Activated naive CD8-positive, alpha-beta T cell treated with anti-CD3 and anti-CD28 coated beads, Interleukin-2, amount 50 U/mL, for 16 hours (primary cell): ENCODE measurements around the gene CFL2.
"Not testable (repeated sequence)": the region's sequence is repeated elsewhere in the genome, so short reads cannot be mapped to it uniquely, and the experiment has no call there.

Source experiments
- DNase-seq: peaks from one replicate; pipeline ENCODE4 v3.0.0-alpha.2; 2020; ENCODE audit warnings: low read depth, low spot score

Gene CFL2

DNA sequence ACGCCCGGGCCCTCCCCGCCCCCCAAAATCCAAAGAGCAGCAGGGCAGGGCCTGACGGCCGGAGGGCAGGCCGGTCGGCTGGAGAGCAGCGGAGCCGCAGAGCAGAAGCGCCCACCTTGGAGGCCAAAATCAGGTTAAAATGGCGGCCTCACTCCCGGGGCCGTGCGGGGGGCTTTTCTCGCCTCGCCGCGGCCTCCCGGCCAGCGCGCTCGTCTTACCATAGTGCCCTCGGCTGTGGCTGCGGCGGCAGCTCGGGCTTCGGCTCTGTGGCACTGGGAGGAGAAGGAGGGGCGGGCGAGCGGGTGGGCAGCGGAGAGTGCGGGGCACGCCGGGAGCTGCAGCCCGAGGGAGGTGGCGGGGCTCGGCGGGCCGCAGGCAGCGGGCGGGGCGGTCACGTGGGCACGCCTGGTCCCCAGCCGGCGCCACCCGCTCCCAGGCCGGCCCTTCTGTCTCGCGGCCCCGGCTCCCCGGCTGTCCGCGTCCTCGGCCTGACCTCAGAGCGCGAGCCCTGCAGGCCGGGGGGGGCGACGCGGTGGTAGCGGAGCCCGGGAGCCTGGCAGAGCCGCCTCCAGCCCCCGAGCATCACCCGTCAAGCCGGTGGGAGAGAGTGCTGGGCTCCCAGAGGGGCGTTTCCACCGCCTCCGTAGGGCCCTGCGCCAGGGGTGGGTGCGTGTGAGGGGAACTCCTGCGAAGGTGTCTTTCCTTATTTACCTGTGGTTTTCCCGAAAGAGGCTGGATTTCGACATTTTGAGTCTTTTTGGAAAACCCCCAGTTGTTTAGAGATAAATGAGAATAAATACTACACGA, at the start of gene CFL2:
Gene CFL2 (minus strand): TSS at position 274 of the 807 bp plus-strand sequence. CDS start 53 bp downstream, at position 221.
- peak; percentile 36 for DNase-seq

DNA sequence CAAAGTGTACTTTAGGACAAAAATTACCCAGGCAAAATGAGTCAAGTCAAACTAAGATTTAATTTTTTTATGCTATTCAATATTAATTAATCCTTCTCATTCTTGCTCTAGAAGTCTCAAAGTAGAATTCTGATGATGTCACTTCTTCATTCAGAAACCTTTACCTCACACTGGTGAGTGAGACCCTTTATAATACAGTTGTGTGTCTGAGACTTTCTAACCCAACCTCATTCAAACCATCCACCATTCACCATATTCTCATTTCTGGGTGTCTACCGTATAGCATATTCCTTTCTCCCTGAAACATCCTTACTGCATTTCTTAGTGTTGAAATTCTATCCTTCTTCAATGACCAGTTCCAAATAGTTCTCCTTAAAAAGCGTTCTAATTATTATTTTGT, 40.8 kb upstream of the CFL2 start:
- no peak for DNase-seq

DNA sequence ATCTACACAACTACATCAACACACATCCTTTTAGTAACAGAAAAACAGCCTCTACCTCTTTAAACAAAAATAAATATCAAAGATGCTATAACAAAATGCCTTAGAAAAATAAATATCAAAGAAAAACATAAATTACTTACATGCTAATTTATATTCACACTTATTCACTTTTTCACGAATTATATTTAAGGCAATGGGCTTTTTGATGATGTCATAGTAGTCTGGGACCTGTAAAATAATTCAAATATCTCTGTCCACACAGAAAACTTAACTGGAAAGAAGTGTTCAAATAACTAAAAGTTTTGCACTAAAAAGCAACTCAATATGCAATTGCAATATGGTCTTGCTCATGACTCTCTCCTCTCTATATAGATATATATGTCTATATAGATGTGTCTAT, 40.3 kb upstream of the CFL2 start:
- no peak for DNase-seq

DNA sequence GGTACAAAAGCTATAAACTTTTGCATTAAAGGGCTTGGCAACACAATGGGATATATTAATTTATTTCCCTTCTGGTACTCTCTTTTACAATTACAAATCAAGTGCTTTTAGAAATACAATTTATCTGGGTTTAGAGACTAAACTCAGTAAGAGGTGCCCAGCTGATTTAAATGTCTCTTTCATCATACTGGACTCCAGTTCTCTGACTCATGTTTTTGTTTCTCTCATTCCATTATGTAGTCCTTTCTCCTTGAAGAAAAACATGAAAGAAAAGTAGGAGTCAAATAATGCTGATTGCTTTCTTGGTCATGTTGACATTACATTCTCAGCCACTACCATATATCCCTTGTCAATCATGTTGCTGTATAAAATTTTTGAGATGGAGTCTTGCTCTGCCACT, 36.3 kb upstream of the CFL2 start:
- no peak for DNase-seq

DNA sequence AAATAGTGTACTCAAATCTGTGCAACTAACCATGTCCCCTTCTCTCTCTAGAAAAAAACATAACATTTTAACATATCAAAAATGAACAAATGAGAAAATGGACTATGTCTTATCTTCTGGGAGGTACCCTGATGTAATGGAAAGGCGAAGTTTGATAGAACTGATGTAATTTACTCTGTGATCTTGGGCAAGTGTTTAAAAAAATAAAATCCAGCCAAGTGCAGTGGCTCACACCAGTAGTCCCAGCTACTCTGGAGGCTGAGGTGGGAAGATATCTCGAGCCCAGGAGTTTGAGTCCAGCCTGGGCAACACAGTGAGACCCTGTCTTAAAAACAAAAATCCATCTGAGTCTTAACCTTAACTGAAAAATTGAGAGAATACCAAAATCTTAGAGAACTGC, 35.8 kb upstream of the CFL2 start:
- DNase-seq: no peak

DNA sequence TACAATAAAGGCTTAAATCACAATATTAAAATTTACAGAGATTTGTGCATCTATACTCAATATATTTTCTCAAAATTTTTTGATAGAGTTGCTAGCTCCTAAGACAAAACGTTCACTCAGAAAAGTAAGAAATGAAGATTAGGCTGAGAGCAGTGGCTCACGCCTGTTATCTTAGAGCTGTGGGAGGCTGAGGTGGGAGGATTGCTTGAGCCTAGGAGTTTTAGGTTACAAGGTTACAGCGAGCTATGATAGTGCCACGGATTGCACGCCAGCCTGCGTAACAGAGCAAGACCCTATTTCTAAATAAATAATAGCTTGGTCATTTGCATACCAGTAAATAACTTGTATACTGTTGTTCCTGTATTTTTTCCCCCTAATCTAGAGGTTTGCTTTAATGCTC, 35.0 kb upstream of the CFL2 start:
- no peak for DNase-seq

DNA sequence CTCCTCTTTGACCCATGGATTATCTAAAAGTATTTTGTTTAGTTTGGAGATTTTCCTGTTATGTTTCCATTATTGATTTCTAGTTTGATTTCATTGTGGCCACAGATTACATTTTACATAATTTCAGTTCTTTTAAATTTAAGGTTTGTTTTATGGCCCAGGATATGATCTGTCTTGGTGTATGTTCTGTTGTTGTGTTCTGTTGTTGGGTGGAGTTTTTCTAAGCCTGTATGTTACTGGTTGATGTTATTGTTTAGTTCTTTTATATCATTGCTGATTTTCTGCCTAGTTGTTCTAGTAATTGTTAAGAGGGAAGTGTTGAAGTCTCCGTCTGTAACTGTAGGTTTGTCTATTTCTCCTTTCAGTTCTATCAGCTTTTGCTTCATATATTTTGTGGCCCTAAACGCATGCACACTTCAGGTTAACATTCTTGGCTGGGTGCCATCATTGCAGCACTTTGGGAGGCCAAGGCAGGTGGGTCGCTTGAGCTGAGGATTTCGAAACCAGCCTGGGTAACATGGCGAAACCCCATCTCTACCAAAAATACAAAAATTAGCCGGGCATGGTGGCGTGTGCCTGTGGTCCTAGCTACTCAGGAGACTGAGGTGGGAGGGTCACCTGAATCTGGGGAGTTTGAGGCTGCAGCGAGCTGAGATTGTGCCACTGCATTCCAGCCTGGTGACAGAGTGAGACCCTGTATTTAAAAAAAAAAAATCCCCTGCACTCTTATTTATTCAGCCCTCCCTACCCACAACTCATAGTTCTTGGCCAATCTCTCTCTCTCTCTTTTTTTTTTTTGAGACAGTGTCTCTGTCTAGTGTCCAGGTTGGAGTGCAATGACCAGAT, 28.1 kb upstream of the CFL2 start:
- DNase-seq: no peak

DNA sequence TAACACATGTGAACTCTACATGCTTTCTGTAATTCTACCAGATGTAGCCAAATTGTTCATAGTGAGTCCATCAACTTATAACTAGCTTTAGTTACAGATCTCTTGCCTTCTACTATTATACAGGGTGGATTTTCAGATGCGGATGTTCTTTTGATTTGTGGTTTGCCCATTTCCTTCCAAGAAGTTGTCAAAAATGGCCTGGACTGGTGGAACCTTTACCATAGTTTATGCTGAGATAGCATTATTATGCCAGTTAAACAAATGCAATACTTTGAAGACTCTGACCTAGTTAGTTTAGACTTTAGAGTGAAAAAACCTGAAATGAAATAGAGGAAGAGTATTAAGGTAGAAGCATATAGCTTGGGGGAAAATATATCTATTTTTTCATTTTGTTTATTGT, 27.4 kb upstream of the CFL2 start:
- no peak for DNase-seq

DNA sequence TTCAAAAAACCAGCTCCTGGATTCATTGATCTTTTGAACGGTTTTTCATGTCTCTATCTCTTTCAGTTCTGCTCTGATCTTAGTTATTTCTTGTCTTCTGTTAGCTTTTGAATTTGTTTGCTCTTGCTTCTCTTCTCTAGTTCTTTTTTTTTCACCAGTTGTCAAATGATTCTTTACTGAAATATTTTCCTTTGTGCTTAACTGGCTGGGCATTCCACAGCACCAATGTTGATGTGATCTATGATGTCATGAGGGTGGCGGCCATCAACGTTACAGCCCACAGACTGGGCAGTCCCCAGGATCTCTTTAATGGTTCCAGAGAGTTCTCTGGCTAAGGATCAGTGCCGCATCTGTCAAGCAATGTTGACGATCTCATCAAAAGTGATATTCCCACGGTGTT, 25.7 kb upstream of the CFL2 start:
- not testable (repeated sequence) for DNase-seq

DNA sequence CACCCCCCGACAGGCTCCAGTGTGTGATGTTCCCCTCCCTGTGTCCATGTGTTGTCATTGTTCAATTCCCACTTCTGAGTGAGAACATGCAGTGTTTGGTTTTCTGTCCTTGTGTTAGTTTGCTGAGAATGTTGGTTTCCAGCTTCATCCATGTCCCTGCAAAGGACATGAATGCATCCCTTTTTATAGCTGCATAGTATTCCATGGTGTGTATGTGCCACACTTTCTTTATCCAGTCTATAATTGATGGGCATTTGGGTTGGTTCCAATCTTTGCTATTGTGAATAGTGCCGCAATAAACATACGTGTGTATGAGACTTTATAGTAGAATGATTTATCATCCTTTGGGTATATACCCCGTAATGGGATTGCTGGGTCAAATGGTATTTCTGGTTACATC, 22.7 kb upstream of the CFL2 start:
- DNase-seq: not testable (repeated sequence)

DNA sequence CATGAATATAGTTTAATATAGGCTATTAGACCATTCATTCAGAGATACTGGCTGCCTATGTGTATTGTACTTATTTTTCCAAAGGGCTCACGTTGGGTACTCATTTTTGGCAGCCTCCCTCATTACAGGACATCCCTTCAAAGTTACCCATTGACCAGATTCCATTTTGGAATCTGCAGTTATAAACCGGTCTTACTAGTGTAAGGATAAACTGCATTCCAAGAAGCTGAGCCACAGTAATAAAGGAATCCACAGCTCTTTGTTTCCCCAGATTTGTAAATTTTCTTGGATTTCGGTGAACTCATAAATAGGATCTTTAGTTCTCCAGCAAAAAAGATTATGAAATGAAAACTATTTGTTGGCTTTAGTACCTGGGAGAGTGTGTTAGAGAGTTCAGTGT, 18.9 kb upstream of the CFL2 start:
- DNase-seq: no peak

DNA sequence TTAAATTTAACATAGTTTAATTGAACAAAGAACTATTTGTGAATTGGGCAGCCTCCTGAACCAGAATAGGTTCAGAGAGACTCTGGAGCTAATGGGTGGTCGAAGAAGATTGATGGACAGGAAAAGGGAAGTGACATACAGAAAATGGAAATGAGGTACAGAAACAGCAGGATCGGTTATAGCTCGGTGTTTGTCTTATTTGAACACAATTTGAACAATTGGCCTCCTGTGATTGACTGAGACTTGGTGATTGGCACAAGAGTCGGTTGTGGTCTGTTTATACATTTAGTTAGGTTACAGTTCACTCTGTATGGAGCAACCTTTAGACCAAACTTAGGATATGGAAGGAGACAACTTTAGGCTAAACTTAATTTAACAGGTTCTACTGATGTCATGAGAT, 18.4 kb upstream of the CFL2 start:
- no peak for DNase-seq

DNA sequence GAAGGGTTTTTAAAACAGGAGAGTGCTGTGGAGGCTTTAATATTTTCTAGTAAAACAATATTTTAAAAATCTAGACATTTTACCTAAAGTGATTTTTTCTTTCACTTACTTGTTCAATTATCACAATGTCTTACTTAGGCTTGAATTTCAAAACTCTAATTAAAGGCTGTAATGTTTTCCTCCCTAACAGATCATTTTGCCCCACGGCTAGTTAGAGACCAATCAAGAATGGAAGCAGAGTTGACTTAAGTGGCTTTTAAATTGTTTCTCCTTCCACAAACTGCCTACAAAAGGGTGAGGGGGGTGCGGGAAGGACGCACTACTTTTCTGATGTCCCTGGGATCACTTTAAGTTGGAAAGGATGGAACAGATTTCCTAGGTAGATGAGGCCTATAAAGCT, 9.5 kb upstream of the CFL2 start:
- no peak for DNase-seq

DNA sequence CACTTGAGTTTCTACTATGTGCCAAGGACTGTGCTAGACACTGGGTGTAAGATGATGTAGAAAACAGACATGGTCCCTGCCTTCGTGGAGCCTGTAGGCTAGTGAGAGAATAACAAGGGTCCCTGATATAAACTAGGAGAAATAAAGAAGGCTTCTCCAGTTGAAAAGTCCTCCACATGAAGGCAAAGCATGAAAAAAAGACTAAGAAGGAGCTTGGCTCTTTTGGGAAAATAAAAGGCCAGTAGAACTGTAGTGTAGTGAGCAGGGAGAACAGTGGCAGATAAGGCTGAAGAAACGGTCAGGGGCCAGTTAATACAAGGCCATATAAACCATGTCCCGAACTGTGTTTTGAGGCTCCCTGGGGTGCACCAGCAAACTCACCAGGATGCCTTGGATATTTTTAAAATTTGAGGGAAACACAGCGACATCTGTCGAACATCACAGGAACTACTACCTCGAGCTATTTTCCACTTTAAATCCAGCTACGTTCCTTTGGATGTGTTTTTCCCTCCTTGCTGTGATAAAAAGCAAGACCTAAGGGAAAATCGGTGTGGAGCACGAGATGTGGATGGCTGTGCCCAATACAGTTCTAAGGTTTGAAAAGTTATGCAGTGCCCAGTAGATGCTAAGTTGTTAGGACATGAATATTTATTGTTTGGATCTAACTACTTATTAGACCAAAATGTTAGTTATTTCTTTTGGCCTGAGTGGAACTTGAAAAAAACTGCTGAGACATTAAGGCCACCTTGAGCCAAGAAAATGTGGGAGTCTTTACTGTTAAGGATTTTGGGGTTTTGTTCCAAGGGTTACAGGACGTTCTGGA, 8.5 kb upstream of the CFL2 start:
- no peak for DNase-seq

DNA sequence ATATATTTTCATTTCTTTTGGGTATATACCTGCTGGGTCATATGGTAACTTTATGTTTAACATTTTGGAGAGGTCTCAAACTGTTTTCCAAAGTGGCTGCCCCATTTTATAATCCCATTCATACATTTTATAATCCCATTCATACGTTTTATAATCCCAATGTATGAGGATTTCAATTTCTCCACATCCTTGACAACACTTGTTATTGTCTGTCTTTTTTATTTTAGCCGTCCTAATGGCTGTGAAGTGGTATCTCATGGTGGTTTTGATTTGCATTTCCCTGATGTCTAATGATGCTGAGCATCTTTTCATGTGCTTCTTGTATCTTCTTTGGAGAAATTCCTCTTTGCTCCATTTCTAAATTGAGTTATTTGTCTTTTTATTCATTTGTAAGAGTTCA, 6.7 kb upstream of the CFL2 start:
- DNase-seq: no peak

DNA sequence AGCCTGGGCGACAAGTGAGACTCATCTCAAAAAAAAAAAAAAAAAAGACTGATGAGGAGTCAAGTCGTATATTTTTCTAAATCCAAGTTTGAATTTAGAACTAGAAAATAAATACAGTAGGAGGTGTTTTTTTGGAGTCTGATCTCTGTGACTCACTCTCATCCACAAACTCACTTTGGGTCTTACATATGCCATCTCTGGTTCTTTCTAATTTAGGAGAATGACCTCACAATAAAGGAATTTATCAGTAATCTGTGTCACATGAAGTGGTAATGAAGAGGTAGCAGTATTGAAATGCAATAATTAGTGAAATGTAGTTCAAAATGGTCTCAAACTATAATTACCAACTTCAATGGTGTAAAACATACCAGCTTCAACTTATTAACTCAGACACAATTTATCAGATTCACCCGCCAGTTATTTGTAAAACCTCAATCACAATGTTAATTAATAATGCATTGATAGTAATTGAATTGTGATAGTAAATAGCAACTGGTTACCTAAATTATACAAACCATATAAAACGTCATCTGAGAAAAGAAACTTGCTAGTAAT, 4.4 kb upstream of the CFL2 start:
- DNase-seq: no peak

DNA sequence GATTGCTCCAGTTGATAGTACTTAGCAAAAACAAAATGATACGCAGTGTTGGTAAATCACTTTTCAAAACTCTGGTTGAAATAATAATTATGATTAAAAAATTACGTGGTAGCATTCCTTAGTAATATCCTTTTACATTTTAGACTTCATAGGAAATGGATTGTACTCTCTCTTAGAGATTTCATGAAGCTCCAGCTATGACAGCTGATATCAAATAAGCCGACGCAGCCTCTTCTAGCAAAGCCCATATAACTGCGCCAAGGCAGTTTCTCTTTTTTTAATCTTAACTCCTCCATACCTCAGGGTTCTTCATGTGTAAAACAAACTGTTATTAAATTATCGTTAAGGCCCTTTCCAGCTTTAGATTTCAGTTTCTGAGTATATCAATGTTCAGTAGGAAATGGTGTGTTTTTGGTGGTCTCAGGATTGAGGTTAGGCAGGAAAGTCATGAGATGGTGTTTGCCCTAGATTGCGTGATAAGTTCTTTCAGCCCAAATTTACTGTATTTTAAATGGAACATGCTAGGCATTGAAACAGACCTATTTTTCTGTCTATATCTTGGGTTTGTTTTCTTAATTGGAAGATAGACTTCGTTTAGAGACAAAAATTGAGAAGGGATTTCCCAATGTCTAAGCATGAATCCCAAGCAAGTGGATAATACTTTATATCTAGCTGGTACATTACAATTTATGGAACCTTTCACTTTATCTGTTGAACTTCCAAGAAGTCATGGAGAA, 902 bp upstream of the CFL2 start:
- no peak for DNase-seq

DNA sequence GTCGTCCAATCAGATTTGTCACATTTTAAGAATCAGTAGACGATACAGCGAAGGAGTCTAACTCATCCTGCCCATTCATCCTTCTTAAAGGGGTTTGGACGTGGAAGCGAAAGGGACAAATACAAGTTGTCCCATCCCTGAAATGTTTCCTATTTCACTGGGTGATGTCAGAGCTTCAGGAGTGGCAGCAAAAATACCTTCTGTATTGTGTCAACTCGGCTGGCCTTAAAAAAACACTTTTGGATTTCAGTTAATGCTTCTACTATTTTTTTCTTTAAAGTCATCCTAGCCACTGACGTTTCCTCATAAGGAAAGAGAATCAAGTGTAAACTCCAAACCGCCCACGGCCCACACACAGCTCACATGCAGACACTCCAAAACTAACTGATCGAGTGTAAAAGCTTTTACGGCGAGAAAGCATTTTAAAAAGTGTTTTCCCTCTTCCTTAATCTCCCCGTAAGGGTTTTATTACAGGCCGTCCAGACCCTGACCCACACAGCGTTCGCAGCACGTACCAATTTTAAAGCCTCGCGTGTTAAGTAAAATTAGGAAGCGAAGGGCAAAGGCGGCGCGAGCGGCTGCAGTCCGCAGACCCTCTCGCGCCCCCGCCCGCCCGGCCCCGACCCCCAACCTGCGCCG, 593 bp downstream of the CFL2 start:
- peak; percentile 6 for DNase-seq

DNA sequence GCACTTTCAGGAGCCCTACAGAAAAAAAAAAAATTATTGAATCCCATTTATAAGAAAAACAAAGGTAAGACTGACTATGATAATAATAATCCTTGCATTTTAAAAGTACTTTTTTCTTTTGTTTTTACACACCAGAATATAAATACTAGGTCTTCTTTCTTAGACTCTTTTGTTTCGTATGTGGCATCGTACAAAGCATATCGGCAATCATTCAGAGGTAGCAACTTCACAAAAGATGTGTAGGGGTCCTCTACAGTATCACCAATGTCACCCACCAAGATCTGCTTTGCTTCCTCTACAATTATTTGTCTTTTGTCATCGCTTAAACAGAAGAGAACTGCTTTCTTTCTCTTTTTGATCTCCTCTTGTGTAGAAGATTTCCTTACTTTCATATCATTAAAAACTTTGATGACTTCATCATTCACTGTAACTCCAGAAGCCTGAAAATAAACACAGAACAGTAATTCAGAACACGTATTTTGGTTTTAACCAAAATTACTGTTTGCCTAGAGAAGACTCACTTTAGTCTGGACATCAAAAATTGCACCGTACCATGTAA, 1.2 kb downstream of the CFL2 start:
- DNase-seq: no peak
